22Rv1 (cell line): ENCODE results near the gene U2AF1.
"Not testable (repeated sequence)": the region's sequence is repeated elsewhere in the genome, so short reads cannot be mapped to it uniquely, and the experiment has no call there.

Experiments used
- ZFX ChIP-seq: fragments of 450-650 bp; IDR thresholded peaks from 2 replicates; pipeline ENCODE4 v1.6.1; 2017; ENCODE audit warnings: antibody characterized with exemption, borderline replicate concordance
- TF ChIP-seq, protein P1 (sequence below): fragments of 450-650 bp; IDR thresholded peaks from 2 replicates; pipeline ENCODE4 v1.5.1; 2017; ENCODE audit warnings: mild to moderate bottlenecking

GRCh38 chr21:43074401-43075169 is 32.8 kb downstream of the U2AF1 start:
- TF ChIP-seq, protein P1, sequence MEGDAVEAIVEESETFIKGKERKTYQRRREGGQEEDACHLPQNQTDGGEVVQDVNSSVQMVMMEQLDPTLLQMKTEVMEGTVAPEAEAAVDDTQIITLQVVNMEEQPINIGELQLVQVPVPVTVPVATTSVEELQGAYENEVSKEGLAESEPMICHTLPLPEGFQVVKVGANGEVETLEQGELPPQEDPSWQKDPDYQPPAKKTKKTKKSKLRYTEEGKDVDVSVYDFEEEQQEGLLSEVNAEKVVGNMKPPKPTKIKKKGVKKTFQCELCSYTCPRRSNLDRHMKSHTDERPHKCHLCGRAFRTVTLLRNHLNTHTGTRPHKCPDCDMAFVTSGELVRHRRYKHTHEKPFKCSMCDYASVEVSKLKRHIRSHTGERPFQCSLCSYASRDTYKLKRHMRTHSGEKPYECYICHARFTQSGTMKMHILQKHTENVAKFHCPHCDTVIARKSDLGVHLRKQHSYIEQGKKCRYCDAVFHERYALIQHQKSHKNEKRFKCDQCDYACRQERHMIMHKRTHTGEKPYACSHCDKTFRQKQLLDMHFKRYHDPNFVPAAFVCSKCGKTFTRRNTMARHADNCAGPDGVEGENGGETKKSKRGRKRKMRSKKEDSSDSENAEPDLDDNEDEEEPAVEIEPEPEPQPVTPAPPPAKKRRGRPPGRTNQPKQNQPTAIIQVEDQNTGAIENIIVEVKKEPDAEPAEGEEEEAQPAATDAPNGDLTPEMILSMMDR = not testable (repeated sequence)
- not testable (repeated sequence) for TF ChIP-seq ZFX
